ENCODE measurements around the gene PLS1. TPM values are rescaled to one million over a fixed set of nuclear protein-coding genes. Genes with fewer than 3 reads are reported as not detected.

The PLS1 gene
- total RNA-seq, 1 donor from 2014 or later, result 30.5 TPM

GRCh38 chr3:142611206-142611605, 15.0 kb downstream of the PLS1 start:
- DNase-seq (ENCODE audit: low read depth), result no peak
- no peak overlapping the region for H3K4me3 ChIP-seq (ENCODE audit: low read depth, low read length)
- no peak for TF ChIP-seq CTCF (conservative IDR thresholded peaks at IDR 0.05; ENCODE audit: low read depth, low read length)

GRCh38 chr3:142613491-142613890, 17.3 kb downstream of the PLS1 start:
- DNase-seq (ENCODE audit: low read depth), result no peak

GRCh38 chr3:142614059-142614626, 17.9 kb downstream of the PLS1 start:
- H3K4me3 ChIP-seq (ENCODE audit: low read depth, low read length), result no peak overlapping the region
- no peak for DNase-seq (ENCODE audit: low read depth)
- no peak for TF ChIP-seq CTCF (conservative IDR thresholded peaks at IDR 0.05; ENCODE audit: low read depth, low read length)

More at GRCh38 chr3:142613491-142613890, 17.3 kb downstream of the PLS1 start:
- no peak for TF ChIP-seq CTCF (conservative IDR thresholded peaks at IDR 0.05; ENCODE audit: low read depth, low read length)
- H3K4me3 ChIP-seq (ENCODE audit: low read depth, low read length), result no peak overlapping the region

- DNase-seq (ENCODE audit: low read depth), result no peak
- no peak for TF ChIP-seq CTCF (conservative IDR thresholded peaks at IDR 0.05; ENCODE audit: low read depth, low read length)
- H3K4me3 ChIP-seq (ENCODE audit: low read depth, low read length), result no peak overlapping the region
These were observed 19.0 kb downstream of the PLS1 start for GRCh38 chr3:142615171-142615570.

- no peak overlapping the region for H3K4me3 ChIP-seq (ENCODE audit: low read depth, low read length)
- DNase-seq (ENCODE audit: low read depth), result no peak
- no peak for TF ChIP-seq CTCF (conservative IDR thresholded peaks at IDR 0.05; ENCODE audit: low read depth, low read length)
These were observed 22.8 kb downstream of the PLS1 start for GRCh38 chr3:142618917-142619461.

GRCh38 chr3:142622405-142622804, 26.2 kb downstream of the PLS1 start:
- TF ChIP-seq CTCF (conservative IDR thresholded peaks at IDR 0.05; ENCODE audit: low read depth, low read length), result no peak
- H3K4me3 ChIP-seq (ENCODE audit: low read depth, low read length), result no peak overlapping the region
- DNase-seq (ENCODE audit: low read depth), result no peak

GRCh38 chr3:142623194-142623593, 27.0 kb downstream of the PLS1 start:
- TF ChIP-seq CTCF (conservative IDR thresholded peaks at IDR 0.05; ENCODE audit: low read depth, low read length), result no peak
- H3K4me3 ChIP-seq (ENCODE audit: low read depth, low read length), result no peak overlapping the region
- no peak for DNase-seq (ENCODE audit: low read depth)

All from epithelial cell of proximal tubule (primary cell).